ENCODE data around the gene VN1R5.
"Not testable (repeated sequence)": the region's sequence is repeated elsewhere in the genome, so short reads cannot be mapped to it uniquely, and the experiment has no call there.

VN1R5 gene

DNA sequence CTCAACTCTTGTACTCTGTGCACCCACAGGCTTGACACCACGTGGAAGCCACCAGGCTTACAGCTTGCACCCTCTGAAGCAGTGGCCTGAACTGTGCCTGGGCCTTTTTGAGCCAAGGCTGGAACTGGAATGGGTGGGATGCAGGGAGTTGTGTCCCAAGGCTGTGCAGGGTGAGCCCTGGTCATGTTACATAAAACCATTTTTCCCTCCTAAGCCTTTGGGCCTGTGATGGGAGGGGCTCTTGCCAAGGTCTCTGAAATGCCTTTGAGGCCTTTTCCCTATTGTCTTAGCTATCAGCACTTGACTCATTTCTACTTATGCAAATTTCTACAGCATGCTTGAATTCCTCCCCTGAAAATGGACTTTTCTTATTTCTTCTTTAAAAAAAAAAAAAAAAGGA is 14.1 kb downstream of the VN1R5 start:
- in situ Hi-C loops (cut with MboI; ENCODE audit: low sequenced_read_pairs) = no loop called here

DNA sequence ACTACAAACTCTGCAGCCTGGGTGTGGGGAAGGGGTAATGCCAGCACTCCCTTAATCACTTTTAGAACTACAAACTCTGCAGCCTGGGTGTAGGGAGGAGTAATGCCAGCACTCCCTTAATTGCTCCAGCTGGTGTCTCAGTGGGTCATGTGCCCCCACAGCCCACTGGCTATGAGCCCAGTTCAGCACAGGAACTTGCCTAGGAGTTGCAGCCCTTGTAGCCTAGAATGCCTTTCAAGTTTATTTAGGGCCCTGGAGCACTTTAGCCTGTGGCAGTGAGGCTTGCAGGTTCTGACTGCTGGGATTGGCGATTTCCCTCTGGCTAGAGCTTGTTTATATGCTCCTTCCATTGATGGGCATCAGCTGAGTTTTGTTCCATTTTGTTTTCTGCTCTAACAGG is 17.1 kb downstream of the VN1R5 start:
- in situ Hi-C loops (cut with MboI; ENCODE audit: low sequenced_read_pairs) = no loop called here

DNA sequence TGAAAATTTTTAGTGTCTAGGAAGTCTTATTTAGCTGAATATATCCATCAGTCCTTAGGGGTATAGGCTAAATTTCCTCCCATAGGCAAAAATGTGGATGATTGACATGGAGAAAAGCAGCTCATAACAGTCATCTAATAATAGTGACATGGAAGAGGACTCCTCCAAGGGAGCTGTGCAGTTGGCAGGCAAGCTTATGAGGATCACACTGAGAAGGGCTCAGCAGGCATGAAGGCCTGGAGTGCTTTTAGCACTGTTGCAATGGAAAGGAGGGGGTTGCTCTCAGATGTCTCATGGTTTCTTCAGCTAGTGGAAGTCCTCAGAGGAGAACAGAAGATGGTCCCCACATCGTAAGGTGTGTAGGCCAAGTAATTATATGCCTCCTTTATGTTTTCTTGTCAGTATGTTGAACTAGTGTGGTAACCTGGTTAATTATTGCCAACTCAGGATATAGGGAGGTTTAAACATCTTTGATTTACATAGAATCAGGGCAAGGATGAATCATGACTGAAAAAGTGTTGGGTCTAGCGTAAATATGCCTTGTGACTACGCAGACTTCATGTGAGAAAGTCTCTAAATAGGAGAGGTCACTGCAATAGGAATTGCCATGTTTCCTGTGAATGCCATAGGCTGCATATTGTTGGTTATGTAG is 18.9 kb downstream of the VN1R5 start:
- in situ Hi-C loops (cut with MboI; ENCODE audit: low sequenced_read_pairs) = no loop called here

DNA sequence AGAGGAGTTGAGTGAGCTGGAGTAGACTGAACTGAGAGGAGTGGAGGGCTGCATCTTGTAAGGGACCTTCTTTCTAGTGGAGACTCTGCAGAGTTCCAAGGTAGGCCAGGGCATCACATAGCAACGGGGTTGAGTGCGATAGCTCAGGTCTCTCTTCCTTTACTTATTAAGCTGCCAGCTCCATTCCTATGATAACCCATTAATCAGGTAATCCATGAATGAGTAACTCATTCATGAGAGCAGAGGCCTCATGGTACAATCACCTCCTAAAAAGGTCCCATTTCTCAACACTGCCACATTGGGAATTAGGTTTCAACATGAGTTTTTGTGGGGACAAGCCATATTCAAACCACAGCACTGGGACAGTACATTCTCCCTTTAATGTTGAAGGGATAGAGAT is 21.3 kb downstream of the VN1R5 start:
- in situ Hi-C loops (cut with MboI; ENCODE audit: low sequenced_read_pairs) = no loop called here

DNA sequence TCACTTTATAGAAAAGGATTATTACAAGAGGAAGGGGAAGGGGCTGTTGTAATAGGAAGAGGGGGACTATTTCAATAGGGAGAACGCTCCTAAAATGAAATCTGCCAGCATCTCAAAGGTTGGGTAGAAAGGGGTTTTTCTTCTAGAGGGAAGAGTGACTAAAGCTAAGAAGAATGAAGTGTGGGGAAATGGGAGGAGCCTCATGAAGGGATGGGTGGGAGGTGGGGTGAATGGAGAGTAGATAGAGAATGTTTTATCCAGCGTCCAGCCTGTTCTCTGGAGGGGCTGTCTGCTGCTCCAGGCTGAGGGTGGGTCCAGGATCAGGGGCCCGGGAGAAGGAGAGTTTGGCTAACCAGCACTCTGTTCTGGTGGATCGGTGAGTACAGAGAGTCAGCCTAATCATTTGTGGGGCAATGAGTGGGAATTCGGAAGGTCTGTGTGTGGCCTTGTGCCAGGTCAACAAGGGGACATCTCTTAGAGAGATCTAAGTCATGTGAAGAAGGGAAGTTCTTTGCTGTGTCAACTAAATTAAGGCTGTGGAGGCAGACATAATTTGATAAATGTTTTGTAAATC is 25.2 kb downstream of the VN1R5 start:
- in situ Hi-C loops (cut with MboI; ENCODE audit: low sequenced_read_pairs) = no loop called here

DNA sequence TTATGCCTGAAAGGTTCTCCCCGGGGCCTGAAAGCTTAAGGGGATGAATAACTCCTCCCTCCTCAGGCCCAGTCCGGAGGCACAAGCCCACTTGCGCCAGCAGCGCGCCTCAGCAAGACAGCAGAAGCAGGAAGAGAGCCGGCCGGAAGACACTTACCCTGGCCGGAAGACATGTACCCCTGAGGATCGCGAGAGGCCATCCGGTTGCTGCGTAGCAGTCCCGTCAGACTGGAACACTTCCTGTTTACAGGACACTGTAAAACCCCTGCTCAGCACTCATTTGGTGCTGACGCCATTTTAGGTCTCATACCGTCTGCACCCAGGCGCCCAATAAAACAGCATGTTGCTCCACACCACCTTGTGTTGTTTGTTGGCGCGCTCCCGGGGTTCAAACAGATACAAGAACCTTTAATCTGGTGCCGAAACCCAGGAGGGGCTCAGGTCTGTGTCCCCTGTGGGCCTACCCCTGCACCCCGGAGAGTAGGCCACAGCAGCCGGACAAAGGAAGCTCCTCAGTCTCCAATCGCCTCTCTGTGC is 30.3 kb downstream of the VN1R5 start:
- in situ Hi-C loops (cut with MboI; ENCODE audit: low sequenced_read_pairs) = no loop called here

DNA sequence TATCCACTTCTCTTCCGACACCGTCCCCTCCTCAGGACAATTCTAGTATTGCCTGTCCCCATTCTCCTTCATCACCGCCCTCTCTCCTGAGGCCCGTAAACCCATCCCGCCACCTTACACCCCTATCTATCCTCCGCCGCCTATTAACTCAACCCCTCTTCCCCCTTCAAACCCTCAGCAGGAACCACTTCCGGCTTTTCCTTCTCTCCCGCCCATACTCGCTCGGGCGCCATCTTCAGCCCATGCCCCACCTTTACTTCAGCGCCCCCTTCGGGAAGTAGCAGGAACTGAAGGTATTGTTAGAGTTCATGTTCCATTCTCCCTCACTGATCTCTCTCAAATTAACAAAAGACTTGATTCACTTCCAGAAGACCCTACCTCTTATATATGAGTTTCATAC is 31.6 kb downstream of the VN1R5 start:
- in situ Hi-C loops (cut with MboI; ENCODE audit: low sequenced_read_pairs) = no loop called here

DNA sequence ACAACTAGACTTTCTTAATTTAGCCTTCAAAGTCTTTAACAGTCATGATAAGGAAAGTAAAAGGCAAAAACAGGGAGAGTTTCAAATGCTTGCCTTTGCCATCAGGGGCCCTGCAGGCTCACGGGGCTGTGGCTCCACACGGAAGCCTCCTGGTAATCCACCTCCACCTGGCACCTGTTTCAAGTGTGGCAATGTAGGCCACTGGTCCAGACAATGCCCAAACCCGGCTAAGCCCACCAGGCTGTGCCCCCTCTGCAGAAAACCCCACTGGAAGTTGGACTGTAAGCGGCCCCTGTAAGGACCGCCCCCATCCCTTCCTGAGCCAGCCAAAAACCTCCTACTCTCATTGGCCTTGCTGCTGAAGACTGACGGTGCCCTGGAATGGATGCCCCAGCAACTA is 32.5 kb downstream of the VN1R5 start:
- in situ Hi-C loops (cut with MboI; ENCODE audit: low sequenced_read_pairs) = no loop called here

DNA sequence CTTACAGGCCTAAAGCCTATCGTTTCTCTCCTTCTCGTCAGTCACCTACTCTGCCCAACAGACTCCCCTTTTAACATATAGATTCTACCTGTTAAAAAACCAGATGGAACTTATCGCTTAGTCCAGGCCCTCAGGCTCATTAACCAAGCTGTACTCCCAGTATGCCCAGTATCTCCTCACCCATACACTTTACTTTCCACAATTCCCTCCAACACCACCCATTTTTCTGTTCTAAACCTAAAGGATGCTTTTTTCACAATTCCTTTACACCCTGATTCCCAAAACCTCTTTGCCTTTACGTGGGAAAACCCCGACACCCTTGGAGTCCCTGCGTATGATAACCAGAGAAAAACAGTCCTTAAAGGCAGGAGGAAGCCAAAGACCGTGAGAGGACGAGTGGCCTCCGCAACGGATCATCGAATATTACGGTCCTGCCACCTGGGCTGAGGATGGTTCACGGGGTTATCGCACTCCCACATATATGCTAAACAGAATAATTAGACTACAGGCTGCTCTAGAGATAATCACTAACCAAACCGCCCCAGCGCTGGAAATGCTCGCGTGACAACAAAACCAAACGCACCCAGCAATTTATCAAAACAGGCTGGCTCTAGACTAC is 33.5 kb downstream of the VN1R5 start:
- in situ Hi-C loops (cut with MboI; ENCODE audit: low sequenced_read_pairs) = not testable (repeated sequence)

DNA sequence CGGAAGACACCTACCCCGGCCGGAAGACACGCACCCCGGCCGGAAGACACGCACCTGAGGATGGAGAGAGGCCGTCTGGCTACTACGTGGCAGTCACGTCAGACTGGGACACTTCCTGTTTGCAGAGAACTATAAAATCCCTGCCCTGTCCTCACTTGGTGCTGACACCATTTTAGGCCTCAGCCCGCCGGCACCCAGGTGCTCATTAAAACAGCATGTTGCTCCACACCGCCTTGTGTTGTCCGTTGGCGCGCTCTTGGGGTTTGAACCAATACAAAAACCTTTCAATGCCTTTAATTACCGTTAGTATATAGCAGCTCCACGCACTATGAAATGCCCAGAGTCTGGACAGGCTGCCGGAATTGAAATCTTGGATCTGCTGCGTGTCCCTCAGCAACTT is 34.7 kb downstream of the VN1R5 start:
- in situ Hi-C loops (cut with MboI; ENCODE audit: low sequenced_read_pairs) = no loop called here

DNA sequence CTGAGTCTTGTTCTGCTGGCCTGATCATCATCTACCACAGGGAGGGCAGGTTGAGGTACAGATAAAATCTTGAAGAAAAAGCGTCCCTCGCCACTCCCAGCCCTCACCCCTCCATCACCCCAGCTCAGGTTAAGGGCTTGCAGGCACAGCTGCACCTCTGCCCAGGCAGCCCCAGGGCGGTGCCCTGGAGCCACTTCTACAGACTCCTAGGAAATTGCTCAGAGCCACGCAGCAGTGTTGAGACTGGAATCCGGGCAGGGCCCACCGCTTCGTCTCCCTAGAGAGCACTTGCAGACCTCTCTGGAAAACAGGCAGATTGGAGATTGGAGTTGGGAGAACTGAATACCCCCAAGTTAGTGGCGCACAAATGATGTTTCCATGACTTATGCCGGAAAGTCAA is 35.3 kb downstream of the VN1R5 start:
- in situ Hi-C loops (cut with MboI; ENCODE audit: low sequenced_read_pairs) = no loop called here

DNA sequence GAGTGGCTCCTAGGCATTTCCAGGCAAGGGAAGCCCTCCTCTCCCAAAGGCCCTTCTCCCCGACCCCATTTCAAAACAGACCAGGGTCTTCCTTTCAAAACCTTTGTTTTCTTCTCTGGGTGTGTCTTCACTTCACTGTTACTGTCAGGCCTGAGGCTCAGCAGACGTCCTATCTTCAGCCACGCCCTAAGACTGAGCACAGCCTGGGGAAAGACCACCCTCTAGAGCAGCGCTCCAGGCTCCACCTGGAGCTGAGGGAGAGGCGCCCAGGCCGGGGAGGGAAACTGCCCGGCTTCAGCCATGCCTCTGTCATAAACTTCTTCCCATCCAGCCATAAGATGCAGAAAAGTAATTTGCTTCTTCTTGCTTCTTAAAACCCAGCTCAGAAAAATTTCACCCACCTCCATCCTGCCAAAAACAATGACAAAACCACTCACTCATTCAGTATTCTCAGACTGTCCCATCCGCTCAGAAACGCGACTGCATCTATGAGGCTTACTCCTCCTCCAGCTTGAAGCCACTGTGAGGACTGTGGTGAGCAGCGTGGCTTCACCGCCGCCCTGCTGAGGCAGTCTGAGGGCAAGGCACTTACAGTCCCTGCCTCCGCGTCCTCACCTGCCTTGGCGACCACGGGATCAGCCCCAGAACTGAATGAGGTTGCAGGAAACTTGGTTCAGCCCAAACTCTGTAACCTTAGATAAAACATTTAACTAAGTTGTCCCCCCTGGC is 36.1 kb downstream of the VN1R5 start:
- in situ Hi-C loops (cut with MboI; ENCODE audit: low sequenced_read_pairs) = no loop called here

DNA sequence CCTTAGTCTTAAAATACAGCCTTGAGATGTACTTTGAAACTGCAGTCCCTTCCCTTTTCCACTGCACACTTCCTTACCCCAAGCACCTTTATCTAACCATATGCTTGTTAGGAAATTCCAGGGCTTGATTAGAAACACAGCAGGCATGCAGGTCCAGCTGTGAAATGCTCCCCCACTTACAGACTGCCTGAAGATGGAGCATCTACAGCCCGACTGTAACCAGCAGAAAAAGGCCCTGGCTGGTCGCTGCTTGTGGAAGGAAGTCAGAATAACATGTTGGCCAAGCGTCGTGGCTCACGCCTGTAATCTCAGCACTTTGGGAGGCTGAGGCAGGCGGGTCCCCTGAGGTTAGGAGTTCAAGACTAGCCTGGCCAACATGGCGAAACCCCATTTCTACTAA is 37.2 kb downstream of the VN1R5 start:
- in situ Hi-C loops (cut with MboI; ENCODE audit: low sequenced_read_pairs) = no loop called here

DNA sequence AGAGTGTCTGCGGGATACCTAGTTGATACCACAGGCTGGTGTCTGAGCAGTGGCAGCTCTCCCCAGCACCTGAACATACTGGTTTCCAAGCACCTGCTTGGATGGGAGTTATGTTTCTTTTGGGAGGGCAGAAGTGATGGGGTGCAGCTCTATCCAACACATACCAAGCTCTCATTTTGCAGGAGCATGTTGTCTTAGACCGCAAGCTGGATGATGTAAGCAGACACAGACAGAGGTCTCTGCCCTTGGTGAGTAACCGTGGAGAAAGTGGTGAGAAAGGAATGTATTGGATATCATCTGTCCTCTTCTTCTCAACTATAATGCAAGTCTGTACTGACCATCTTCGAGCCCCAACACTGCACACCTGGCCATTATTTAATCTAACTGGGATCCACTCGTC is 38.4 kb downstream of the VN1R5 start:
- in situ Hi-C loops (cut with MboI; ENCODE audit: low sequenced_read_pairs) = no loop called here

DNA sequence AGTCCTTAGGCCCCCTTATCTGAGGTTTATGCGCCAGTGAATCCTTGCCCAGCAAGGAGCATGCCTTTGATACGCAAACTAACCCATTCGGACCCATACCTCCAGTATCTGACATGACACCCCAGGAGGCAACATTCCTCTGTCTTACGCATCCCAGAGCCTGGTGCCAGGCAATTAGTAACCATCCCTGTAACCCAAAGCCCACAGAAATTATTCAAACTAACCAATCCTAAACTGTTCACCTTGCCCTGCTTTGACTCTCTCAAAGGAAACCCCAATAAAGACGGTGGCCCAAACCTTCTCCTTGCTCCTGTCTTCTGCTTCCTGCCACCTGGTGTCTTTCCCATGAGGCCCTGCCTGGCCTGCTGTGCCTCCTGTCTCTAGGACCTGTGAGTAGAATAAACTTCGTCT is 39.4 kb downstream of the VN1R5 start:
- in situ Hi-C loops (cut with MboI; ENCODE audit: low sequenced_read_pairs) = no loop called here

DNA sequence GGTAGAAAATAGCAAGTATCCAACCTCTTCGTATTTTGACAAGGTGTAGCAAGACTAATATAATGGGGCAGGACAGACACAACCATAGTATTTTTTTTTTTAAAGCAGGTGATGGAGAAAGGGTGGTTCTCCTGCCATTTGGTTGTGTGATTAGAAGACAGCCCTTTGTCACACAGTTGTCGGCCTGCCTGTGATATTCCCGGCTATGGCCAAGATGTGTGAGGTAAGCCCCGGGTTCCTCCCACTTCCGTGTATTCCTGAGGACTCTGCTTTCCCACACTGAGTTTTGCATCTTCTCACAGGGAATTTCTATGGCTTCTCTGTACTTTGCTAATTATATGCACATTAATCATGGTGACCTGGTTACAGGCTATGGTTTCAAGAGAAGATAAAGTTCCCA is 39.9 kb downstream of the VN1R5 start:
- in situ Hi-C loops (cut with MboI; ENCODE audit: low sequenced_read_pairs) = no loop called here

DNA sequence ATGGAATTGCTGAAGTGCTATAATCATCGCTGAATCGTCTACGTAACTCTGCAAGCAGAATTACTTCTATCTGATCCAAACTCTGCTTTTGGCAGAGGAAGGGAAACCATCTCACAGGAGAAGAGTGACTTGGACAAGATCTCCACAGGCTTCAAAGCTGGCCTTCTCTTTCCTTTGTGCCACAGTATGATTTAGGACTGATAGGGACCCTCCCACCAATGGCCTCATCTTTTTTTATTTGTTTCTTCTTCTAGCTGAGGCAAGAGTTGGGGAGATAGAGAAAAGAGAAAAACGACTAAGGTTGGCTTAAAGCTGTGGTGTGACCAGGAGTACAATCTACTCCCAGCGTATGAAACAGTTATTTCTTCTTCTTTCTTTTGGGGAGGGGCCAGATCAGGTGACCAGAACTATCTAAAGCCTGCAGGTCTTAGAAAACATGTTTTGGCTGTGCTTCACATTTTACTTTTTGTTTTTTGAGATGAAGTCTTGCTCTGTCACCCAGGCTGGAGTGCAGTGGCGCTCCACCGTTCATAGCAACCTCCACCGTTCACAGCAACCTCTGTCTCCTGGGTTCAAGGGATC is 40.8 kb downstream of the VN1R5 start:
- in situ Hi-C loops (cut with MboI; ENCODE audit: low sequenced_read_pairs) = no loop called here

DNA sequence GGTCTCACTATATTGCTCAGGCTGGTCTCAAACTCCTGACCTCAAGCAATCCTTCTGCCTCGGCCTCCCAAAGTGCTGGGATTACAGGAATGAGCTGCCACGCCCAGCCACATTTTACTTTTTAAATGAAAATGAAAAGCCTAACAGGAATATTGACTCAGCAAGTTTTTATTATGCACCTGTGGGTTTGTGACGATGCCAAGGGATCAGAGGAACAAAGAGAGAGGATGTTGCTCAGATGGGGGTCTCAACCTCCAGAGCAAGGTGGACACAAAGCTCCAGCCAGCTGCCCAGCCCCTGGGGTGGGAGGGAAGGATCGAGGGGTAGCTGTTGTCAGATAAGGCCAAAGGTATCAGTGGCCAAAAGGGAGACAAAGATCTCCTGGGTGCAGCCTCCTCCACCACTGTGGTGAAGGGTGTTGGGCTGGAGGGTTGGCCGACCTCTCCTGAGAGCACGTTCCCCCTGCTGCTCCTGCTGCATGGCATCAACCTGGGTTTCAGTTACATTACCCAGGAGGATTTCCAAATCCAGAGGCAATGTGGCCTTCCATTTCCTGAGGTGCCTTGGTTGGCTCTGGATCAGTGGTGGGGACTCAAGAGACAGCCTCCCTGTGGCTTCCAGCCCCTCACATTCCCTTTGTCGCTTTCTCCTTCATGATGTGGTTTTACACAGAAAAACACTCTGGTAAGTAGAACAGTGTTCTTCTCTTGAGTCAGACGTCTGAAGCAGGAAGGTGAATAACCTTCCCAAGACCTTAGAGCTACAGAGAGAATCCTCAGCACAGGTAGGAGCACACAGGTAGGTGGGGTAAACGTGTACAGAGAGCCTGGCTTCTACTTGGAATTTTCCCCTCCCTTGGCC is 41.6 kb downstream of the VN1R5 start:
- in situ Hi-C loops (cut with MboI; ENCODE audit: low sequenced_read_pairs) = no loop called here

DNA sequence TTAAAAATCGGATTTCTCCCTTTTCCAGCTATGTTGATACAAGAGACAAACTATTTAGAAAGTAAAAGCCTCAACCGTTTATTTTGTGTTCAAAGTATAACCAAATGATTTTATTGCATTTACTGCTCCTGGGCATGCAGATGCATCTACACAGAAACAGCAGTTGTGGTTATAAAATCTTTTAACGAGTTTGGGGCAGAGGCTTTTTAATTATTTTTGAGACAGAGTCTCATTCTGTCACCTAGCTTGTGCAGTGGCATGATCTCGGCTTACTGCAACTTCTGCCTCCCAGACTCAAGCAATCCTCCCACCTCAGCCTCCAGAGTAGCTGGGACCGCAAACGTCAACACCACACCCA is 42.2 kb downstream of the VN1R5 start:
- in situ Hi-C loops (cut with MboI; ENCODE audit: low sequenced_read_pairs) = no loop called here

DNA sequence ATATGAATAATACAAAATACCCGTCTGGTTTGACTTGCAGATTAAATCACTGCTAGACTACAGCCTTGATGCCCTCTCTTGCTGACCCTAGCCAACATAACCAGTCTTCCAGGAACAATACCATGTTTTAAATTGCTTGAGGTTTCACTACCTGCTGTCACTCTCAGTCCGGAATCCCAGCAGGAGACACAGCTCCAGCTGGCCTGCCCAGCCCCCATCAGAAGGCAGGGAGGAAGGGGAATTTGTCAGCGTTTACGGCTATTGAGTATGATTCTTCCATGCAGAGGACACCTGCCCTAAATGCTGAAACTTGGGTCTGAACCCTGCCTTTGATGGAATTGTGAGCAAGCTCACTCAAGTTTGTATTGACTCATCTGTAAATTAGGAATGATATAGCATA is 42.8 kb downstream of the VN1R5 start:
- in situ Hi-C loops (cut with MboI; ENCODE audit: low sequenced_read_pairs) = no loop called here
